GM12878 (cell line): ENCODE data around the gene PRCD. TPM values are rescaled to one million over a fixed set of nuclear protein-coding genes. Genes with fewer than 3 reads are reported as not detected.
A peak's percentile ranks its signal among the peaks of the same experiment; 100 is the strongest.

Source experiments
- BCLAF1 ChIP-seq: fragments of 450-650 bp; IDR thresholded peaks from 2 replicates; pipeline ENCODE4 v1.6.1; 2017; ENCODE audit warnings: antibody characterized with exemption, mild to moderate bottlenecking, moderate library complexity
- BRCA1 ChIP-seq: IDR thresholded peaks from 2 replicates; pipeline ENCODE4 v1.6.1; 2011; ENCODE audit warnings: low read depth, low read length, improper control_type of control experiment
- CHD1 ChIP-seq: IDR thresholded peaks from 2 replicates; pipeline ENCODE4 v1.6.1; 2012; ENCODE audit warnings: low read depth, low read length, improper control_type of control experiment
- EGR1 ChIP-seq, 2 experiments: IDR thresholded peaks; 1 replicate in 1 of 2; 2 replicates in 1 of 2; pipeline ENCODE4 v1.6.1; 2011 to 2012; ENCODE audit warnings: low read depth in 2 of 2, low read length in 2 of 2, borderline replicate concordance in 1 of 2, mild to moderate bottlenecking in 1 of 2, moderate library complexity in 1 of 2
- ESRRA ChIP-seq: IDR thresholded peaks from 2 replicates; pipeline ENCODE4 v1.6.1; 2012; ENCODE audit warnings: mild to moderate bottlenecking, low read length, improper control_type of control experiment
- ETV6 ChIP-seq, 2 experiments: fragments of 450-650 bp in 1 of 2; IDR thresholded peaks in 1 of 2; conservative IDR thresholded peaks in 1 of 2; 2 replicates each; pipeline ENCODE4 v1.6.1; 2014; ENCODE audit warnings: antibody characterized with exemption in 1 of 2, borderline replicate concordance in 1 of 2, low read depth in 1 of 2, mild to moderate bottlenecking in 1 of 2, moderate library complexity in 1 of 2
- FOXK2 ChIP-seq: fragments of 450-650 bp; IDR thresholded peaks from 2 replicates; pipeline ENCODE4 v1.6.1; 2017; ENCODE audit warnings: mild to moderate bottlenecking, moderate library complexity
- HDGF ChIP-seq: fragments of 450-650 bp; IDR thresholded peaks from 2 replicates; pipeline ENCODE4 v1.6.1; 2016; ENCODE audit warnings: antibody characterized with exemption
- IKZF1 ChIP-seq: fragments of 450-650 bp; conservative IDR thresholded peaks from 2 replicates; pipeline ENCODE4 v1.6.1; 2017; ENCODE audit warnings: antibody characterized with exemption, mild to moderate bottlenecking
- JUND ChIP-seq: IDR thresholded peaks from 2 replicates; pipeline ENCODE4 v1.6.1; 2012; ENCODE audit warnings: low read depth, mild to moderate bottlenecking, low read length, improper control_type of control experiment, moderate library complexity
- KDM1A ChIP-seq: fragments of 200-600 bp; sonication (generic); IDR thresholded peaks from 2 replicates; pipeline ENCODE4 v1.6.1; 2016; ENCODE audit warnings: borderline replicate concordance
- MTA2 ChIP-seq: fragments of 450-650 bp; IDR thresholded peaks from 2 replicates; pipeline ENCODE4 v1.6.1; 2016; ENCODE audit warnings: low read depth, mild to moderate bottlenecking, moderate library complexity
- MTA3 ChIP-seq: IDR thresholded peaks from 2 replicates; pipeline ENCODE4 v1.6.1; 2012; ENCODE audit warnings: low read length, inconsistent platforms, borderline replicate concordance
- NFXL1 ChIP-seq: fragments of 450-650 bp; IDR thresholded peaks from 2 replicates; pipeline ENCODE4 v1.6.1; 2017; ENCODE audit warnings: antibody characterized with exemption, mild to moderate bottlenecking, borderline replicate concordance
- POLR2A ChIP-seq: IDR thresholded peaks from 2 replicates; pipeline ENCODE4 v1.6.1; 2011; ENCODE audit warnings: low read depth, mild to moderate bottlenecking, low read length
- SPI1 ChIP-seq: IDR thresholded peaks from 2 replicates; pipeline ENCODE4 v1.6.1; 2011; ENCODE audit warnings: low read depth, mild to moderate bottlenecking, low read length, moderate library complexity, borderline replicate concordance; ENCODE audit not compliant: insufficient read depth
- YBX1 ChIP-seq: fragments of 450-650 bp; IDR thresholded peaks from 2 replicates; pipeline ENCODE4 v1.6.1; 2016; ENCODE audit warnings: antibody characterized with exemption
- YY1 ChIP-seq: IDR thresholded peaks from 2 replicates; pipeline ENCODE4 v1.6.1; 2011; ENCODE audit warnings: low read depth, mild to moderate bottlenecking, low read length
- ZBTB33 ChIP-seq: fragments of 450-650 bp; IDR thresholded peaks from 2 replicates; pipeline ENCODE4 v1.6.1; 2017; ENCODE audit warnings: mild to moderate bottlenecking
- ZBTB40 ChIP-seq: fragments of 450-650 bp; IDR thresholded peaks from 2 replicates; pipeline ENCODE4 v1.6.1; 2016; ENCODE audit warnings: mild to moderate bottlenecking, moderate library complexity, borderline replicate concordance
- ZNF207 ChIP-seq: fragments of 450-650 bp; IDR thresholded peaks from 2 replicates; pipeline ENCODE4 v1.6.1; 2014; ENCODE audit warnings: antibody characterized with exemption, mild to moderate bottlenecking, borderline replicate concordance
- ZNF274 ChIP-seq: IDR thresholded peaks from one replicate; pipeline ENCODE4 v1.8.0; 2011; ENCODE audit not compliant: insufficient read length, insufficient read depth
- polyA plus RNA-seq, 11 experiments: library from polyadenylated mRNA; depleted of rRNA in 4 of 11; unstranded in 6 of 11; stranded (reverse) in 5 of 11; fragments of >200 nt; fragmentation: Nextera tagmentation in 4 of 11; fragmentation: Illumina TruSeq in 1 of 11; extraction: Ambion mirVana in 4 of 11; extraction: Trizol in 1 of 11; gene quantifications; 1 replicate in 1 of 11; 2 replicates in 10 of 11; pipeline versions ENCODE4 v1.2.1 to v1.2.3, GENCODE V29; 2011 to 2016; ENCODE audit warnings: inconsistent platforms in 2 of 11, missing spikeins in 2 of 11, low read depth in 1 of 11
- total RNA-seq, 4 experiments: library from RNA; depleted of rRNA in 3 of 4; stranded (reverse); fragments of >200 nt in 3 of 4; fragmentation: Illumina TruSeq in 1 of 4; extraction: Trizol in 1 of 4; gene quantifications; 2 replicates each; pipeline versions ENCODE4 v1.2.1 to v1.2.3, GENCODE V29; 2013 to 2021

PRCD gene
- total and polyA plus RNA-seq, 10 of the 15 experiments (the other 5 are each of a cell fraction or from before 2014, with no cell fraction given): 0.18 to 0.95 (median 0.34) TPM; not detected in 4

- no peak for TF ChIP-seq ETV6 (conservative IDR thresholded peaks at IDR 0.05 in 1 of 2, IDR thresholded peaks at IDR 0.05 in 1 of 2; ENCODE audit: borderline replicate concordance in 1 of 2, low read depth in 1 of 2)
- TF ChIP-seq ZNF207: peak; percentile 89; the same call in 1 of the 2 replicates
- TF ChIP-seq MTA2: no peak
- TF ChIP-seq CHD1: 0 out of 2 replicates have a peak, but pooled peaks have one; percentile 67
- peak; percentile 96 for TF ChIP-seq BRCA1
- TF ChIP-seq ZNF274: no peak
- TF ChIP-seq ZBTB33: no peak
- no peak; the same call in 1 of the 2 replicates for TF ChIP-seq HDGF
- TF ChIP-seq IKZF1: peak; percentile 89
- TF ChIP-seq BCLAF1: no peak
- TF ChIP-seq ZBTB40: peak; percentile 58; the same call in 1 of the 2 replicates
- peak; percentile 94 for TF ChIP-seq YY1
- TF ChIP-seq KDM1A: no peak
- TF ChIP-seq EGR1 (IDR thresholded peaks at IDR 0.05; ENCODE audit: borderline replicate concordance in 1 of 2, low read depth in 2 of 2, low read length in 2 of 2): 0 out of 3 replicates have a peak, but pooled peaks of 1 of the 2 experiments have one; percentile 43
- TF ChIP-seq YBX1: no peak
- TF ChIP-seq NFXL1: no peak
- peak; percentile 98 for TF ChIP-seq POLR2A
- no peak for TF ChIP-seq JUND
- TF ChIP-seq FOXK2: no peak
- no peak for TF ChIP-seq MTA3
- TF ChIP-seq SPI1: no peak
- TF ChIP-seq ESRRA: peak; percentile 84; the same call in 1 of the 2 replicates
Observed at GRCh38 chr17:76557368-76558197, 17.7 kb downstream of the PRCD start (continued).
